Panc1 (cell line): Measurements from ENCODE around the gene UBE2Q1. TPM values are rescaled to one million over a fixed set of nuclear protein-coding genes. Genes with fewer than 3 reads are reported as not detected.

Experiments used
- ATAC-seq: fragments of 200-7000 bp; cut with Tn5 transposase; 2 replicates; pipeline ENCODE4 v1.9.1; 2020; ENCODE audit warnings: mild to moderate bottlenecking, moderate library complexity
- BruUV-seq: library from RNA; stranded (reverse); fragments of 400-500 nt; replicated peaks from 2 replicates; lab custom pipeline; 2021; lab: Mats Ljungman, UMichigan
- CTCF ChIA-PET: fragments of 300-600 bp; sonication (Branson Sonifier 250); formaldehyde crosslinking; loops from one replicate; lab custom pipeline; 2022; ENCODE audit warnings: antibody characterized with exemption; lab: Charles Lee
- POLR2A ChIA-PET: fragments of 300-600 bp; sonication (Branson Sonifier 250); formaldehyde crosslinking; loops from one replicate; lab custom pipeline; 2022; ENCODE audit warnings: antibody characterized with exemption; lab: Charles Lee
- DNase-seq: peaks from one replicate; pipeline ENCODE4 v3.0.0-alpha.2; 2010; ENCODE audit warnings: low read depth, low spot score
- H3K27ac ChIP-seq: 2 replicates; pipeline ENCODE4 v1.5.1; 2011; ENCODE audit warnings: mild to moderate bottlenecking, low read length, inconsistent platforms
- H3K27me3 ChIP-seq: fragments of 200-500 bp; sonication (Bioruptor generic); 2 replicates; pipeline ENCODE4 v1.6.0; 2014; ENCODE audit warnings: low read length, inconsistent platforms; ENCODE audit not compliant: control insufficient read depth, insufficient read depth
- H3K36me3 ChIP-seq: fragments of 200-500 bp; sonication (Bioruptor generic); 2 replicates; pipeline ENCODE4 v1.5.1; 2014; ENCODE audit warnings: inconsistent platforms, mild to moderate bottlenecking, low read length, moderate library complexity; ENCODE audit not compliant: control insufficient read depth, insufficient read depth
- H3K4me1 ChIP-seq: 2 replicates; pipeline ENCODE4 v1.5.1; 2011; ENCODE audit warnings: inconsistent platforms, mild to moderate bottlenecking, low read length, moderate library complexity; ENCODE audit not compliant: control insufficient read depth, insufficient read depth
- H3K4me3 ChIP-seq, 2 experiments: 2 replicates each; pipeline ENCODE4 v1.5.1; 2011 to 2012; ENCODE audit warnings: low read depth in 2 of 2, low read length in 2 of 2, mild to moderate bottlenecking in 2 of 2, inconsistent platforms in 1 of 2, moderate library complexity in 1 of 2
- H3K9me3 ChIP-seq: fragments of 200-500 bp; sonication (Bioruptor generic); 2 replicates; pipeline ENCODE4 v1.5.1; 2014; ENCODE audit warnings: low read depth, mild to moderate bottlenecking, inconsistent platforms, low read length, moderate library complexity; ENCODE audit not compliant: control insufficient read depth, insufficient read depth
- POLR2AphosphoS5 ChIP-seq: IDR thresholded peaks from 2 replicates; pipeline ENCODE4 v1.6.1; 2012; ENCODE audit warnings: mild to moderate bottlenecking, low read depth, low read length, moderate library complexity
- REST ChIP-seq, 2 experiments: IDR thresholded peaks; 2 replicates each; pipeline ENCODE4 v1.6.1; 2011 to 2012; ENCODE audit warnings: low read depth in 2 of 2, control low read depth in 1 of 2, low read length in 1 of 2, mild to moderate bottlenecking in 1 of 2, moderate library complexity in 1 of 2; ENCODE audit not compliant: insufficient read depth in 1 of 2
- SIN3A ChIP-seq: IDR thresholded peaks from 2 replicates; pipeline ENCODE4 v1.6.1; 2012; ENCODE audit warnings: low read depth, mild to moderate bottlenecking, low read length, moderate library complexity, borderline replicate concordance; ENCODE audit not compliant: insufficient read depth
- TCF7L2 ChIP-seq: IDR thresholded peaks from 2 replicates; pipeline ENCODE4 v1.6.1; 2011; ENCODE audit warnings: mild to moderate bottlenecking, low read depth, low read length, inconsistent platforms
- in situ Hi-C: cut with HindIII; loops from 2 replicates; pipeline ENCODE4 v1.10.0; 2016; ENCODE audit warnings: low sequenced_read_pairs, low pct_unique_long_range_greater_than_20kb
- intact Hi-C: fragments of 100-400 bp; cut with micrococcal nuclease; formaldehyde crosslinking; loops from one replicate; pipeline ENCODE4 v1.10.0; 2022; ENCODE audit not compliant: unreplicated experiment
- total RNA-seq: library from RNA; stranded (reverse); gene quantifications from one replicate; pipeline ENCODE4 v1.2.1, GENCODE V29; 2021; ENCODE audit not compliant: unreplicated experiment
- TF ChIP-seq, protein P1 (sequence below): fragments of 450-650 bp; IDR thresholded peaks from 2 replicates; pipeline ENCODE4 v1.5.1; 2017; ENCODE audit warnings: mild to moderate bottlenecking

UBE2Q1 gene
- total RNA-seq, 1 experiment from 2014 or later, result 96.0 TPM

- no peaks in the 10 kb centered on the region for H3K36me3 ChIP-seq
- ATAC-seq (no peak), DNase-seq (no peak)
- ChIA-PET POLR2A (no interaction called here), CTCF (interaction anchor here (0.7 kb wide), 1 partner anchor 322 kb away, joined by 5 read pairs; no protein-coding TSS in a partner anchor)
- no TSS peak for BruUV-seq
- TF ChIP-seq TCF7L2, result no peak
- no peak for TF ChIP-seq REST (IDR thresholded peaks at IDR 0.05; ENCODE audit: insufficient read depth in 1 of 2, low read depth in 2 of 2, low read length in 1 of 2)
- TF ChIP-seq SIN3A, result no peak
- TF ChIP-seq, protein P1, sequence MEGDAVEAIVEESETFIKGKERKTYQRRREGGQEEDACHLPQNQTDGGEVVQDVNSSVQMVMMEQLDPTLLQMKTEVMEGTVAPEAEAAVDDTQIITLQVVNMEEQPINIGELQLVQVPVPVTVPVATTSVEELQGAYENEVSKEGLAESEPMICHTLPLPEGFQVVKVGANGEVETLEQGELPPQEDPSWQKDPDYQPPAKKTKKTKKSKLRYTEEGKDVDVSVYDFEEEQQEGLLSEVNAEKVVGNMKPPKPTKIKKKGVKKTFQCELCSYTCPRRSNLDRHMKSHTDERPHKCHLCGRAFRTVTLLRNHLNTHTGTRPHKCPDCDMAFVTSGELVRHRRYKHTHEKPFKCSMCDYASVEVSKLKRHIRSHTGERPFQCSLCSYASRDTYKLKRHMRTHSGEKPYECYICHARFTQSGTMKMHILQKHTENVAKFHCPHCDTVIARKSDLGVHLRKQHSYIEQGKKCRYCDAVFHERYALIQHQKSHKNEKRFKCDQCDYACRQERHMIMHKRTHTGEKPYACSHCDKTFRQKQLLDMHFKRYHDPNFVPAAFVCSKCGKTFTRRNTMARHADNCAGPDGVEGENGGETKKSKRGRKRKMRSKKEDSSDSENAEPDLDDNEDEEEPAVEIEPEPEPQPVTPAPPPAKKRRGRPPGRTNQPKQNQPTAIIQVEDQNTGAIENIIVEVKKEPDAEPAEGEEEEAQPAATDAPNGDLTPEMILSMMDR, result no peak
- TF ChIP-seq POLR2AphosphoS5, result no peak
- no peak overlapping the region for H3K27ac ChIP-seq
- intact Hi-C loops (no loop called here), in situ Hi-C loops (no loop called here)
- peaks cover 22% of the 10 kb centered on the region for H3K27me3 ChIP-seq
- no peaks in the 10 kb centered on the region for H3K9me3 ChIP-seq
- no peak overlapping the region for H3K4me3 ChIP-seq
- no peaks in the 10 kb centered on the region for H3K4me1 ChIP-seq
These were observed 55.7 kb downstream of the UBE2Q1 start for GRCh38 chr1:154502744-154503115.

GRCh38 chr1:154502066-154502743 is 56.3 kb downstream of the UBE2Q1 start, which contains the start of the genes SHE and TDRD10:
Gene SHE (minus strand): TSS chr1:154502412. CDS start chr1:154502026, 386 bp downstream.
Gene TDRD10 (plus strand): TSS chr1:154502219. CDS start chr1:154506904, 4,685 bp downstream.
- intact Hi-C loops, result no loop called here
- H3K27me3 ChIP-seq, result peaks cover 22% of the 10 kb centered on the region

More at GRCh38 chr1:154502066-154502743, 56.3 kb downstream of the UBE2Q1 start, which contains the start of the genes SHE and TDRD10:
- H3K27ac ChIP-seq, result no peak within 1 kb of the TSS
- peak within 1 kb of the TSS; percentile 13 to 15; a peak in 3 of 4 replicates for H3K4me3 ChIP-seq
- no peaks in the 10 kb centered on the region for H3K9me3 ChIP-seq
- ChIA-PET POLR2A (no interaction called here), CTCF (interaction anchor here (0.7 kb wide), 1 partner anchor 323 kb away, joined by 5 read pairs; no protein-coding TSS in a partner anchor)
- ATAC-seq (peak; percentile 64), DNase-seq (no peak)
- no peak for TF ChIP-seq POLR2AphosphoS5
- no peak for TF ChIP-seq TCF7L2
- no peak for TF ChIP-seq REST (IDR thresholded peaks at IDR 0.05; ENCODE audit: insufficient read depth in 1 of 2, low read depth in 2 of 2, low read length in 1 of 2)
- no peak for TF ChIP-seq SIN3A
- TF ChIP-seq, protein P1, result no peak
- H3K4me1 ChIP-seq, result no peaks in the 10 kb centered on the region
- BruUV-seq, result no TSS peak
- H3K36me3 ChIP-seq, result no peaks in the 10 kb centered on the region
- in situ Hi-C loops, result no loop called here
